GM18909 (cell line): ENCODE results near the gene GLRA3.
A peak's percentile ranks its signal among the peaks of the same experiment; 100 is the strongest.
"Not testable (repeated sequence)": the region's sequence is repeated elsewhere in the genome, so short reads cannot be mapped to it uniquely, and the experiment has no call there.

Experiments used
- ATAC-seq: cut with Tn5 transposase; IDR thresholded peaks from one replicate; pipeline ENCODE4 v1.9.1; 2021; ENCODE audit warnings: mild to moderate bottlenecking; ENCODE audit not compliant: unreplicated experiment, poor library complexity

The GLRA3 gene

GRCh38 chr4:174716986-174717770 is 111.9 kb downstream of the GLRA3 start:
- ATAC-seq: no peak

DNA sequence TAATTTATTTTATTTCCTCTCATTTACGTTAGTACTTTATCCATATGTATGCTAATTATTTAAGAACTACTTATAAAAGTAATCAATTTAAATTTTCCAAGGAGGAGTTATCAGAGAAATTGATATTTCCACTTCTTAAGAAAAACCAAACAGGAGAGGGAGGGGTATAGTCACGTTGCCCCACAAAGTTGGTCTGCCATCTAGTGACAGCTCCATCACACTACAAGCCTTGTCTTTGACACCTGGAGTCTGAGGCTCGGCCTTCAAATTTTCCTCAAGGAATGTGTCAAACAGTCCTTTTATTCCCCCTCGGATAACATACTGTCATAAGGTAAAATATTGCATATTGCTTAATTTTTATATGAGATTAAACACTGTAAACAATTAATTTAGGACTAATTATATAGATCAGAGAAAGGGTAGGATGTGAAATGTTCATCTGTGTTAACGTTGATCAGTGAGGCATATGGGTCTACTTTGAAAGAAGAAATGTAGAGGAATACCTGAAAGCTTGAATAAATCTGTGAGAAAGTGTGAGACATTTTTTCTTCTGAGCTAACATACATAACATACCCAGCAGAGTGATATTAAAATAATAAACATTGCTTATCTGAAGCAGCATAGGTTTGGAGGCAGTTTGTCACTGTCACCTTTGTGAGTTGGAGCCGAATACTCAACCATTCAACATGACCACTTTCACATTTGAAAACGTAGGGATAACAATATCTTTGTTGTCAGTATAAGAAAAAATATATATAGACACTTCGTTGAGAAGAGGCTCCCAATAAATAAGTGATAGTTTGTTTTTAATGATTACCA is 114.4 kb downstream of the GLRA3 start:
- ATAC-seq: peak; percentile 96

GRCh38 chr4:174713821-174714220 is 115.2 kb downstream of the GLRA3 start:
- ATAC-seq: no peak

GRCh38 chr4:174713181-174713580 is 115.9 kb downstream of the GLRA3 start:
- no peak for ATAC-seq

DNA sequence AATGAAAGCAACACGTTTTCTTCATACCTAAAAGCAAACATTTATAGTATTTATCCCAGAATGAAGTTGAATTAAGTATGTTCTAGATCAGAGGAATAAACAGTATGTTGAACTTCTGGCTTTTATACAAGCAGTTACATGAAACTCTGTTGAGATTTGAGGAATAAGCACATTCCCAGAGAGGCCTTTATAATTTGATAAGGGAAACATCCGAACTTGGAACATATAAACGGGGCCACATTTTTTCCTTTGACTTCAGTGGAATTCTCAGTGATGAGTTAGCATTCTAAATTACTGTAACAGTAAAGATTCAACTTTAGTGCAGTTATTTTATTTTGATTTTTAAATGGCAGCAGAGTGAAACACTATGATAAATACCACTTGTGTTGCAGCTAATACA is 119.5 kb downstream of the GLRA3 start:
- no peak for ATAC-seq

DNA sequence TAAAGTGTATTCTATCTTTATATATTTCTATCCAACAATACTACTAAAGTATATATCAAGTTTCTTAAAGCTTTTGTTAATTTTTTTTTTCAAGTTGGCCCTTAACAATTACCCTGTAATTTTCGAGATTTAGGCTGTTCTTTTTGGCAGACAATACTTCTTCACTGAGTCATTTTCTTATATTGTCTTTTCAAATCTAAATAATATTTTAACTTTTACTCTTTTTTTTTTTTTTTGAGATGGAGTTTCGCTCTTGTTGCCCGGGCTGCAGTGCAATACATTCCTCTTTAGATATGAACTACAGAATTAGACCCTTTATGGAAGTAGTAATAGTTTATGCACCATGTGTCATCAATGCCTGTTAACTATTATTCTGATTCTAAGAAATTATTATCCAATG is 120.7 kb downstream of the GLRA3 start:
- ATAC-seq: no peak

DNA sequence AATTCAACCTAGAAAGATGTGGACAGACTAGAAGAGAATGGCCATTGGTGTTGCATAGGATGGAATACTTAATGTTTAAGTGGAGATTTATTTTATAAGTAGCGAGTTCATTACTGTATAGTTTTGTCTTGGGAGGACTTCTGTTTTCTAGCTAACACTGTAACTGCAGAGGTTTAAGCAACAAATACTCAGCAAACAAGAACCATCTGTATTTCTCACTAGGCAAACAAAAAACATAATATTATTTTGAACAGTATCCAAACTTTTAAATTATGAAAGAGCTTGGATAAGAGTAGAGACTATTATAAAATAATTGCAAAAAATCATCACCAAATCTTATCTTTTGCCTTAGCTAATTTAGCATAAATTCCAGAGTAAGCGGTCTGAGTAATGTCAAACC is 121.1 kb downstream of the GLRA3 start:
- ATAC-seq: no peak

DNA sequence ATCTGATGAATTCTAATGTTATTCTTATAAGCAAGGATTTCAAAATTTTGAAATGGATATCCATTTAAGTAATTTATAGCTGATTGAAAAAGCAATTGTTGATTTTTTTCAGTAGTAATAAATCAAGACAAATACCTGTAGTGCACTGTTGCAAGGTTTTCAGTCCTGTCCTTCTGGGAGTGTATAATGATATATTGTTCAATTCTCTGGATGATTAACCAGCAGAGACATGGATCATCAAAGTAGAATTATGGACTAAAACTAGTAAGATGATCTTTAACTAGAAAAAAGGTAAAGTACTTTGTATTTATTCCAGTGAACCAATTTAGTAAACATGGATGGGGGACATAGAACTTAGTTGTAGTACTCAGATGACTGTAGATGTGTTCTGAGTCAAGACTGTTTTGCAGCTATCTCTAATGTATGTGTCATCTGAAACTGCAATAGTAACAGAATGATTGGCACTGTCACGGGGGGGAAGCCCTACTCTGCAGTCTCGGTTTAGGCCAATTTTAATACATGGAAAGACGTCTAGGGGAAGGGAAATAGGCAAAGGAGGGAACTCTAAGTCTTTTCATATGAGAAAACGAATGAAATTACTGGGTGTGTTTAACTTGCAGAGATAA is 121.9 kb downstream of the GLRA3 start:
- peak; percentile 97 for ATAC-seq

- no peak for ATAC-seq
Measured at GRCh38 chr4:174702979-174703478, 126.0 kb downstream of the GLRA3 start.

DNA sequence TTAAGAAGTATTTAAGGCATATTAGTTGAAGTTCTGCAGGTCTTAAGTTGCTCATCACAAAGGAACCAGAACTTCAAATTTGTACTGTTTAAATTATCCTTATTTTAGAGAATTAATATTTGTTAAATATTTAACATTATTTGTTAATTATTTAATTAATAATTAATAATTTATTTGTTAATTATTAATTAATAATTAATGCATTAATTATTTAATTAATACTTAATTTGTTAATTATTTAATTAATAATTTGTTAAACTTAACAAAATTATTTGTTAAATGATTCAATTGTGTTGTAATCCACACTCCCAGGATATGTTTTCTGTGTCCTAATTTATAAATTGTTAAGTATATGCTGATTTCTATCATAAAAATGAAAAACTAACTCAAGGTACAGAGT is 129.4 kb downstream of the GLRA3 start:
- ATAC-seq: no peak

GRCh38 chr4:174697896-174698295 is 131.2 kb downstream of the GLRA3 start:
- no peak for ATAC-seq

GRCh38 chr4:174697202-174697601 is 131.8 kb downstream of the GLRA3 start:
- no peak for ATAC-seq

DNA sequence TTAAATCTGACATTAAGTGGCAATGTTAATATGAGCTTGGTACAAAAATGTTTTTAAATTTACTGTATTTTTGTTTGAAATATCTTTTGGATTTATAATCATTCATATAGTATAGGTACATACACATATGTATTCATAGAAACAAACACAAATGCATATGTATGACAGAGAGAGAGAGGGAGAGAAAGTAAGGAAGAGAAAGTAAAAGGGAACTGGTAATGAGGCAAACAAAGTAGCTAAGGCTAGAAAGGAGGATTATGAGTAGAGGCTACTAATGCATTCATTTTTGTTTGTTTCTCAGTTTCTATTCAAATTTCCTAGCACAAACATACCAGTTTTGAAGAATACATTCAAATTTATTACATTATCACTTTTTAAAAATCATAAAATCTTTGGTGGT is 132.4 kb downstream of the GLRA3 start:
- no peak for ATAC-seq

- ATAC-seq: not testable (repeated sequence)
Measured at GRCh38 chr4:174691876-174692275, 137.2 kb downstream of the GLRA3 start.

DNA sequence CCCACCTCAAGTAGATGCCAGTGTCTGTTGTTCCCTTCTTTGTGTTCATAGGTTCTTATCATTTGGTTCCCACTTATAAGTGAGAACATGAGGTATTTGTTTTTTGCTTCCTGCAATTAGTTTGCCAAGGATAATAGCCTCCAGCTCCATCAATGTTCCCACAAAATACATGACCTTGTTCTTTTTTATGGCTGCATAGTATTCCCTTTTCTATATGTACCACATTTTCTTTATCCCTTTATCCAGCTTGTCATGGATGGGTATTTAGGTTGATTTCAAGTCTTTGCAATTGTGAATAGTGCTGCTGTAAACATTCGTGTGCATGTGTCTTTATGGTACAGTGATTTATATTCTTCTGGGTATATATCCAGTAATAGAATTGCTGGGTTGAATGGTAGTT is 138.4 kb downstream of the GLRA3 start:
- ATAC-seq: no peak

- no peak for ATAC-seq
Measured at GRCh38 chr4:174689618-174690017, 139.4 kb downstream of the GLRA3 start.

- no peak for ATAC-seq
Measured at GRCh38 chr4:174686826-174687225, 142.2 kb downstream of the GLRA3 start.

DNA sequence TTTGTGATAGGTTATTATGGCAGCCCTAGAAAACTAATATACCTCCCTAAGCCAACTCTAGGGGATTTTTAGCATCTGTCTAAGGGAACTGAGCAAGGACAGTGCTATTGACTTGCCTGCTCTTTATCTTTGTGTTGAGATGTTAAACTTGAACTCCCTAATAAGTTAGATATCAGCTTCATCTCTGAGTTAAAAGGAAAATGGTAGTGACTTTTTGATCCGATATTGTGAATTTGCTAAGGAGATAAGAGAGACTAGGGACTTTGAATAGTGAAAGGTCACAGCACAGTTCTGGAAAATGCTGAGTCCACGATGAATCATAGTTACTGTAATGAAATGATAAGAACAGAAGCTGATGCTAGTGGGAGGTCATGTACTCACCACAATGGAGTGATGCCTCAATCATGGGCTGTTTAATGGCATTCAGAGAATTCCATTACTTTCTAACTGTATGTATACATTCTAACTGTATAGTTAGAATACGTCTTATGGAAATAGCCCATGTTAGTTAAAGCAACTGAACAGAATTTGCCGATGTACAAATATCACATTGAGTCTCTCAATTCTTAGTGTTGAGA is 147.2 kb downstream of the GLRA3 start:
- ATAC-seq: no peak

GRCh38 chr4:174674305-174674840 is 154.7 kb downstream of the GLRA3 start:
- ATAC-seq: no peak

DNA sequence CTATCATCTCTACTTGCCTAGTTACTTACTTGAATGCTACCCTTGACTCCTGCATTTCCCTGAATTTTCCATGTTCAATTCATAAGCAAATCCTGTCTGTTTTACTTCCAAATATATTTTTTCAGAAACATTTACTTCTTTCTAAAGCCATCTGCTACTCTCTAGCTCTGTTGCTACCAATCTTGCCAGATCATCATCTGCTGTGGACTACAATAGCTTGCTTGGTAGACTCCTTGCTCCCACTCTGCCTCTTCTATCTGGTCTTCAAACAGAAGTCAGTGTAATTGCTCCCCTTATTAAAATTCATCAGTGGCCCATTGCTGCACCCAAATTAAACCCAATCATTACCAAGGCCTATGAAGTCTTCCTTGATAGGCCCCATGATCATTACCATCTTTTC is 155.2 kb downstream of the GLRA3 start:
- ATAC-seq: no peak
